Gastrocnemius medialis (tissue), 4 donors: ENCODE measurements around the gene TSC22D3.

Experiments used
- CTCF ChIP-seq, 5 experiments: fragments of 450-650 bp in 3 of 5; fragments of 200-600 bp in 2 of 5; sonication (generic) in 2 of 5; IDR thresholded peaks in 4 of 5; conservative IDR thresholded peaks in 1 of 5; 1 replicate in 4 of 5; 2 replicates in 1 of 5; pipeline ENCODE4 v1.5.1; 2016 to 2019; ENCODE audit warnings: antibody characterized with exemption in 5 of 5, mild to moderate bottlenecking in 3 of 5, moderate library complexity in 3 of 5
- POLR2A ChIP-seq, 2 donors: fragments of 450-650 bp; IDR thresholded peaks; one replicate each; pipeline ENCODE4 v1.6.1; 2017; ENCODE audit warnings: antibody characterized with exemption in 2 of 2, mild to moderate bottlenecking in 2 of 2, moderate library complexity in 2 of 2

DNA sequence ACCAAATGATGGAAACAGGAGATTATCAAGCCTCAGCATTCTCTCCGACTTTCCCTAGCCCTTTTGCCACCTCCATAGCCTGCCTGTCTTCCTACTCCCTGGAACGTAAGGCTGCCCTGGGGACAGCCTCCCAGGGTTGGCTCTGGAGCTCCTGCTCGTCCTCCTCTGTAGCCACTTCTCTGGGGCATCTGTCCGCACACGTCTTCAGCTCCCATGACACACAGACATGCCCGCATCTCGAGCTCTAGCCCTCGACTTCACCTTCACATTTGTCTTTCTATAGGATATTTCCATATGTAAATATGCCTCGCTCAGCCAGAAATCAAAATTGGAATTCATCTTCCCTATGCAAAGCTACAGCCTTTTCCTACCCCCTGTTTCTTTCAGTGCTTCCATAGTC lies 67.7 kb downstream of the TSC22D3 start:
- TF ChIP-seq CTCF (IDR thresholded peaks at IDR 0.05 in 4 of 5, conservative IDR thresholded peaks at IDR 0.05 in 1 of 5) (no peak), POLR2A (IDR thresholded peaks at IDR 0.05) (no peak)
